Measurements from ENCODE around the gene RASSF7. TPM values are rescaled to one million over a fixed set of nuclear protein-coding genes. Genes with fewer than 3 reads are reported as not detected.

RASSF7 gene
- total RNA-seq, 1 donor from 2014 or later, result 32.3 TPM

DNA sequence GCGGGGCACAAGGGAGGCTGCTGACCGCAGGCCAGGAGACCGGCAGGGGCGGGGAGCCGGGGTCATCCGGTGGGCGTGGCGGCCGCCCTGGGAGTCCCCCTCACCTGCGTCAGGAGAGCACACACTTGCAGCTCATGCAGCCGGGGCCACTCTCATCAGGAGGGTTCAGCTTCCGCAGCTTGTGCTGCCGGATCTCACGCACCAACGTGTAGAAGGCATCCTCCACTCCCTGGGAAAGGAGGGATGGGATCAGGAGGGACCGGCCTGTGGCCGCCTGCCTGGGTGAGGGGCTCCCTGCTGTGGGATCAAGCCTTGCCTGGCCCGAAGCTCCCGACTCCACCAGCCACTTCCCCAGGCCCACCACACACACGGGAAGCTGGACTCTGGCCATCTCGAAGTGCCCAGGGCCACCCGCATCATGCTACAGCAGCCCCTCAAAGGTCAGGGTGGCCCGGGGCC is 28.2 kb upstream of the RASSF7 start:
- FAIRE-seq, result no peak
- no peak for TF ChIP-seq EZH2 (IDR thresholded peaks at IDR 0.05; ENCODE audit: insufficient read depth, low read length)
- TF ChIP-seq, protein P1, sequence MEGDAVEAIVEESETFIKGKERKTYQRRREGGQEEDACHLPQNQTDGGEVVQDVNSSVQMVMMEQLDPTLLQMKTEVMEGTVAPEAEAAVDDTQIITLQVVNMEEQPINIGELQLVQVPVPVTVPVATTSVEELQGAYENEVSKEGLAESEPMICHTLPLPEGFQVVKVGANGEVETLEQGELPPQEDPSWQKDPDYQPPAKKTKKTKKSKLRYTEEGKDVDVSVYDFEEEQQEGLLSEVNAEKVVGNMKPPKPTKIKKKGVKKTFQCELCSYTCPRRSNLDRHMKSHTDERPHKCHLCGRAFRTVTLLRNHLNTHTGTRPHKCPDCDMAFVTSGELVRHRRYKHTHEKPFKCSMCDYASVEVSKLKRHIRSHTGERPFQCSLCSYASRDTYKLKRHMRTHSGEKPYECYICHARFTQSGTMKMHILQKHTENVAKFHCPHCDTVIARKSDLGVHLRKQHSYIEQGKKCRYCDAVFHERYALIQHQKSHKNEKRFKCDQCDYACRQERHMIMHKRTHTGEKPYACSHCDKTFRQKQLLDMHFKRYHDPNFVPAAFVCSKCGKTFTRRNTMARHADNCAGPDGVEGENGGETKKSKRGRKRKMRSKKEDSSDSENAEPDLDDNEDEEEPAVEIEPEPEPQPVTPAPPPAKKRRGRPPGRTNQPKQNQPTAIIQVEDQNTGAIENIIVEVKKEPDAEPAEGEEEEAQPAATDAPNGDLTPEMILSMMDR (IDR thresholded peaks at IDR 0.05; ENCODE audit: insufficient read depth, low read depth, low read length), result no peak
- peaks cover 3% of the 10 kb centered on the region for H3K36me3 ChIP-seq (ENCODE audit: insufficient read depth, low read length)
- Mint-ChIP-seq H3K27me3 (ENCODE audit: low read depth, unreplicated experiment) (no peaks in the 10 kb centered on the region), H3K27ac (ENCODE audit: unreplicated experiment) (no peak overlapping the region), H3K9me3 (ENCODE audit: unreplicated experiment) (no peaks in the 10 kb centered on the region), H3K4me3 (ENCODE audit: unreplicated experiment) (no peak overlapping the region), H3K36me3 (ENCODE audit: low read depth, unreplicated experiment) (no peaks in the 10 kb centered on the region), H3K4me1 (ENCODE audit: low read depth, unreplicated experiment) (peaks cover 4% of the 10 kb centered on the region)
- H3K79me2 ChIP-seq (ENCODE audit: insufficient read depth, low read length), result peaks cover 20% of the 10 kb centered on the region
- no peak overlapping the region for H3K9ac ChIP-seq (ENCODE audit: low read length)
- H3K4me3 ChIP-seq (ENCODE audit: insufficient read depth, low read depth, low read length), result no peak overlapping the region
- H3K9me3 ChIP-seq (ENCODE audit: insufficient read depth, low read depth, low read length), result no peaks in the 10 kb centered on the region
- no peak for DNase-seq (ENCODE audit: low read depth)
- H2AFZ ChIP-seq (ENCODE audit: low read depth, low read length), result no peak overlapping the region
- peaks cover 34% of the 10 kb centered on the region for H4K20me1 ChIP-seq (ENCODE audit: insufficient read depth, low read length)
- H3K4me2 ChIP-seq (ENCODE audit: low read length), result no peak overlapping the region
- no peaks in the 10 kb centered on the region for H3K27me3 ChIP-seq (ENCODE audit: insufficient read depth, low read length)
- H3K4me1 ChIP-seq (ENCODE audit: insufficient read depth, low read length), result peaks cover 23% of the 10 kb centered on the region
- no peak overlapping the region for H3K27ac ChIP-seq (ENCODE audit: low read depth, low read length)

DNA sequence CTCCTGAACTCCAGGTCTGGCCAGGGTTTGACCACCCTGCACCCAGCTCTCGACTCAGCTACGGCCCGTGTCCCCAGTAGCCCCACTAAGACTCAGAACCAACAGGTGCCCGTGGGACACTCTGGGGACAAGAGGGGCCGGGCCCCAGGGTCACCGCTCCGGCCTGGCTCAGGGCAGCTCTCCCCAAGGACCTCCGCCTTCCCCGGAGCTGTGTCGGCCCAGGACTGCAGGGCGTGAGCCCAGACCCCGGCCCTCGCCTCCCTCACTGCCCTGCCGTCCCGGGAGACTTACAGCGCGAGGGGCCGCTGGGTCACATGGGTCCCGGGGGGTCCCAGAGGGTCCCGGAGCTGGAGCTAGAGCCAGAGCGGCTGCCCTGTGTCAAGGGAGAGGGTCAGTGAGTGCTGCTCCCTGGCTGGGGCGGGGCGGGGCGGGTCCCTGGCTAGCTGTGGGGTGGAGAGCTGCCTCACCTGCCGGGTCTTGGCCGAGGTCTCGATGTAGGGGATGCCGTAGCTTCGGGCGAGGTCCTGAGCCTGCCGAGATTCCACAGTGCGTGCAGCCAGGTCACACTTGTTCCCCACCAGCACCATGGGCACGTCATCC is 27.7 kb upstream of the RASSF7 start:
- Histone ChIP-seq H3K4me2 (ENCODE audit: low read length) (no peak overlapping the region), H3K9ac (ENCODE audit: low read length) (no peak overlapping the region), H3K27me3 (ENCODE audit: insufficient read depth, low read length) (no peaks in the 10 kb centered on the region), H3K4me1 (ENCODE audit: insufficient read depth, low read length) (peaks cover 26% of the 10 kb centered on the region), H3K9me3 (ENCODE audit: insufficient read depth, low read depth, low read length) (no peaks in the 10 kb centered on the region), H3K36me3 (ENCODE audit: insufficient read depth, low read length) (peaks cover 3% of the 10 kb centered on the region), H3K27ac (ENCODE audit: low read depth, low read length) (no peak overlapping the region), H3K79me2 (ENCODE audit: insufficient read depth, low read length) (peaks cover 20% of the 10 kb centered on the region), H2AFZ (ENCODE audit: low read depth, low read length) (no peak overlapping the region), H3K4me3 (ENCODE audit: insufficient read depth, low read depth, low read length) (no peak overlapping the region), H4K20me1 (ENCODE audit: insufficient read depth, low read length) (peaks cover 34% of the 10 kb centered on the region)
- Mint-ChIP-seq H3K4me1 (ENCODE audit: low read depth, unreplicated experiment) (peaks cover 4% of the 10 kb centered on the region), H3K27me3 (ENCODE audit: low read depth, unreplicated experiment) (no peaks in the 10 kb centered on the region), H3K36me3 (ENCODE audit: low read depth, unreplicated experiment) (no peaks in the 10 kb centered on the region), H3K4me3 (ENCODE audit: unreplicated experiment) (no peak overlapping the region), H3K9me3 (ENCODE audit: unreplicated experiment) (no peaks in the 10 kb centered on the region), H3K27ac (ENCODE audit: unreplicated experiment) (no peak overlapping the region)
- no peak for FAIRE-seq
- TF ChIP-seq EZH2 (IDR thresholded peaks at IDR 0.05; ENCODE audit: insufficient read depth, low read length), result no peak
- TF ChIP-seq, protein P1 (IDR thresholded peaks at IDR 0.05; ENCODE audit: insufficient read depth, low read depth, low read length), result no peak
- no peak for DNase-seq (ENCODE audit: low read depth)
